B cell (primary cell): ENCODE data around the gene PGM2. TPM values are rescaled to one million over a fixed set of nuclear protein-coding genes. Genes with fewer than 3 reads are reported as not detected.

Experiments
- ATAC-seq: fragments of 200-7000 bp; cut with Tn5 transposase; one replicate; pipeline ENCODE4 v1.10.0; 2021; ENCODE audit warnings: low read depth, mild to moderate bottlenecking, moderate number of reproducible peaks, moderate library complexity
- CTCF ChIA-PET: fragments of 350-600 bp; sonication (Branson Sonifier 250); formaldehyde crosslinking; loops from one replicate; lab custom pipeline; 2021; ENCODE audit warnings: antibody characterized with exemption, inconsistent platforms; lab: Charles Lee
- POLR2A ChIA-PET: fragments of 350-600 bp; sonication (Branson Sonifier 250); formaldehyde crosslinking; loops from one replicate; lab custom pipeline; 2021; ENCODE audit warnings: antibody characterized with exemption; lab: Charles Lee
- DNase-seq: peaks from one replicate; pipeline ENCODE4 v3.0.0; 2013
- H2AFZ ChIP-seq: 2 replicates; pipeline ENCODE4 v1.6.1; 2012; ENCODE audit warnings: mild to moderate bottlenecking, low read depth, low read length; ENCODE audit not compliant: insufficient read depth, poor library complexity, severe bottlenecking
- H3K27ac ChIP-seq, 2 donors: 1 replicate in 1 of 2; 2 replicates in 1 of 2; pipeline ENCODE4 v1.5.1; 2012 to 2013; ENCODE audit warnings: low read length in 2 of 2, mild to moderate bottlenecking in 2 of 2, moderate library complexity in 1 of 2
- H3K27me3 ChIP-seq, 4 experiments: fragments of 200-600 bp in 1 of 4; sonication (generic) in 1 of 4; replicated peaks in 1 of 4; 1 replicate in 2 of 4; 2 replicates in 2 of 4; pipeline versions ENCODE4 v1.6.1 to v1.7.0; 2013 to 2016; ENCODE audit warnings: low read length in 3 of 4, mild to moderate bottlenecking in 2 of 4, mixed read lengths in 1 of 4, moderate library complexity in 1 of 4; ENCODE audit not compliant: insufficient read depth in 4 of 4, control insufficient read depth in 3 of 4; ENCODE audit errors: control extremely low read depth in 1 of 4
- H3K36me3 ChIP-seq, 2 experiments: replicated peaks in 1 of 2; 1 replicate in 1 of 2; 2 replicates in 1 of 2; pipeline versions ENCODE4 v1.6.1 to v1.7.1; 2013; ENCODE audit warnings: low read length in 1 of 2; ENCODE audit not compliant: insufficient read depth in 2 of 2, control insufficient read depth in 1 of 2; ENCODE audit errors: control extremely low read depth in 1 of 2, extremely low read depth in 1 of 2
- H3K4me1 ChIP-seq, 2 donors: fragments of 200-600 bp in 1 of 2; sonication (generic) in 1 of 2; 1 replicate in 1 of 2; 2 replicates in 1 of 2; pipeline versions ENCODE4 v1.5.1 to v1.6.1; 2013 to 2017; ENCODE audit warnings: low read length in 2 of 2; ENCODE audit not compliant: control insufficient read depth in 2 of 2, insufficient read depth in 2 of 2
- H3K4me2 ChIP-seq: replicated peaks from 2 replicates; pipeline ENCODE3; 2012; ENCODE audit warnings: mild to moderate bottlenecking, low read depth, low read length; ENCODE audit not compliant: poor library complexity, severe bottlenecking
- H3K4me3 ChIP-seq, 5 experiments: fragments of 200-600 bp in 1 of 5; sonication (generic) in 1 of 5; 1 replicate in 3 of 5; 2 replicates in 2 of 5; pipeline versions ENCODE4 v1.5.1 to v1.7.0; 2011 to 2016; ENCODE audit warnings: low read length in 4 of 5, mild to moderate bottlenecking in 4 of 5, low read depth in 2 of 5, control low read depth in 1 of 5, moderate library complexity in 1 of 5; ENCODE audit not compliant: insufficient read depth in 1 of 5; ENCODE audit errors: control extremely low read depth in 1 of 5, extremely low read depth in 1 of 5
- H3K79me2 ChIP-seq: fragments of 200-600 bp; sonication (generic); one replicate; pipeline ENCODE4 v1.6.0; 2016; ENCODE audit warnings: low read length; ENCODE audit not compliant: control insufficient read depth, insufficient read depth
- H3K9ac ChIP-seq: fragments of 200-600 bp; sonication (generic); 2 replicates; pipeline ENCODE4 v1.6.1; 2017; ENCODE audit warnings: mild to moderate bottlenecking, low read length, moderate library complexity
- H3K9me3 ChIP-seq, 3 donors: one replicate each; pipeline versions ENCODE4 v1.6.1 to v1.7.1; 2013; ENCODE audit warnings: low read length in 2 of 3; ENCODE audit not compliant: control insufficient read depth in 2 of 3, insufficient read depth in 1 of 3; ENCODE audit errors: control extremely low read depth in 1 of 3
- H4K20me1 ChIP-seq: 2 replicates; pipeline ENCODE4 v1.6.0; 2012; ENCODE audit warnings: mild to moderate bottlenecking, low read length; ENCODE audit not compliant: insufficient read depth, control insufficient read depth, poor library complexity, severe bottlenecking
- H3K27ac Mint-ChIP-seq: one replicate; pipeline ENCODE4 v1.8.0; 2021; ENCODE audit warnings: mixed read lengths
- H3K27me3 Mint-ChIP-seq: one replicate; pipeline ENCODE4 v1.8.0; 2021; ENCODE audit warnings: mixed read lengths
- H3K4me1 Mint-ChIP-seq: one replicate; pipeline ENCODE4 v1.8.0; 2021; ENCODE audit warnings: mixed read lengths
- H3K4me3 Mint-ChIP-seq: one replicate; pipeline ENCODE4 v1.8.0; 2021; ENCODE audit warnings: mixed read lengths
- H3K9me3 Mint-ChIP-seq: one replicate; pipeline ENCODE4 v1.8.0; 2022; ENCODE audit warnings: mixed read lengths; ENCODE audit not compliant: insufficient read depth
- EZH2 ChIP-seq: IDR thresholded peaks from 2 replicates; pipeline ENCODE4 v1.6.1; 2012; ENCODE audit warnings: borderline replicate concordance, low read depth, mild to moderate bottlenecking, moderate library complexity, low read length; ENCODE audit not compliant: insufficient read depth, poor library complexity, severe bottlenecking
- WGBS: methylation state at CpG from one replicate; pipeline ENCODE4 v1.1.5; 2013; ENCODE audit warnings: missing lambda C conversion rate; ENCODE audit not compliant: insufficient coverage; 5-methylcytosine and 5-hydroxymethylcytosine counted together
- intact Hi-C: fragments of 100-400 bp; cut with micrococcal nuclease; formaldehyde crosslinking; loops from one replicate; pipeline ENCODE4 v1.10.0; 2022
- polyA plus RNA-seq: library from polyadenylated mRNA; depleted of rRNA; stranded (reverse); fragments of >200 nt; gene quantifications from 2 replicates; pipeline ENCODE4 v1.2.3, GENCODE V29; 2012
- total RNA-seq, 2 donors: library from RNA; stranded (reverse); fragments of 120-200 nt in 1 of 2; gene quantifications; 1 replicate in 1 of 2; 2 replicates in 1 of 2; pipeline versions ENCODE4 v1.2.3 to v1.2.4, GENCODE V29; 2013 to 2022
- TF ChIP-seq, protein P1 (sequence below): fragments of 200-600 bp; IDR thresholded peaks from one replicate; pipeline ENCODE4 v1.8.0; 2022; ENCODE audit warnings: antibody characterized with exemption, mild to moderate bottlenecking

PGM2 gene
- total and polyA plus RNA-seq, 2 donors (not counting 1 experiment from before 2014, with no cell fraction given), result 5.3 to 20.9 TPM

DNA sequence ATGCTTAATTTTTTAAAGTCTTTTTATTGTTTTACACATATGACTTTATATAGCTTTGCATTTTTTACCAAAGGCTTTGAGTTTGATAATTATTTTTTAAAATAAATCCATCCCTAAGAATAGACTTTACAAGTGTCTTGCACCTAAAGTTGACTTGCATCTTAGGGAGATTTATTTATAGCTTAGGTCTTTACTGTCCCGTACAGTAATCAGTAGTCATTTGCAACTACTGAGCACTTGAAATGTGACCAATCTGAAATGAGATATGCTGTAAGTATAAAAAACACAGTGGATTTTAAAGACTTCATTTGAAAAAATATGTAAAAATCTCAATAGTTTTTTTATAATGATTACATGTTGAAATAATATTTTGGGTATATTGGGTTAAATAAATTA is 83.6 kb downstream of the PGM2 start:
- WGBS, result 100% methylated on average over 1 of the region's 1 CpG
- Histone ChIP-seq H3K4me3 (no peak overlapping the region), H2AFZ (no peak overlapping the region), H3K4me1 (no peaks in the 10 kb centered on the region), H3K79me2 (peaks cover 88% of the 10 kb centered on the region), H3K9ac (no peak overlapping the region), H3K9me3 (no peaks in the 10 kb centered on the region), H4K20me1 (peaks cover 82% of the 10 kb centered on the region), H3K4me2 (no peak overlapping the region), H3K27me3 (no peaks in the 10 kb centered on the region), H3K36me3 (peaks cover 0 to 4% of the 10 kb centered on the region in 2 experiments), H3K27ac (no peak overlapping the region)
- H3K4me1 Mint-ChIP-seq, result peaks cover 18% of the 10 kb centered on the region
- no peaks in the 10 kb centered on the region for H3K27me3 Mint-ChIP-seq
- intact Hi-C loops, result no loop called here
- no peak for TF ChIP-seq EZH2
- TF ChIP-seq, protein P1, sequence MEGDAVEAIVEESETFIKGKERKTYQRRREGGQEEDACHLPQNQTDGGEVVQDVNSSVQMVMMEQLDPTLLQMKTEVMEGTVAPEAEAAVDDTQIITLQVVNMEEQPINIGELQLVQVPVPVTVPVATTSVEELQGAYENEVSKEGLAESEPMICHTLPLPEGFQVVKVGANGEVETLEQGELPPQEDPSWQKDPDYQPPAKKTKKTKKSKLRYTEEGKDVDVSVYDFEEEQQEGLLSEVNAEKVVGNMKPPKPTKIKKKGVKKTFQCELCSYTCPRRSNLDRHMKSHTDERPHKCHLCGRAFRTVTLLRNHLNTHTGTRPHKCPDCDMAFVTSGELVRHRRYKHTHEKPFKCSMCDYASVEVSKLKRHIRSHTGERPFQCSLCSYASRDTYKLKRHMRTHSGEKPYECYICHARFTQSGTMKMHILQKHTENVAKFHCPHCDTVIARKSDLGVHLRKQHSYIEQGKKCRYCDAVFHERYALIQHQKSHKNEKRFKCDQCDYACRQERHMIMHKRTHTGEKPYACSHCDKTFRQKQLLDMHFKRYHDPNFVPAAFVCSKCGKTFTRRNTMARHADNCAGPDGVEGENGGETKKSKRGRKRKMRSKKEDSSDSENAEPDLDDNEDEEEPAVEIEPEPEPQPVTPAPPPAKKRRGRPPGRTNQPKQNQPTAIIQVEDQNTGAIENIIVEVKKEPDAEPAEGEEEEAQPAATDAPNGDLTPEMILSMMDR, result no peak
- no peak overlapping the region for H3K27ac Mint-ChIP-seq
- DNase-seq (no peak), ATAC-seq (no peak)
- CTCF ChIA-PET, result interaction anchor here (1.2 kb wide), 2 partner anchors 14 to 26 kb away, joined by 3 to 5 read pairs; no protein-coding TSS in a partner anchor
- H3K9me3 Mint-ChIP-seq, result no peaks in the 10 kb centered on the region
- no peak overlapping the region for H3K4me3 Mint-ChIP-seq
- POLR2A ChIA-PET, result no interaction called here

Other genes with a start within 250 kb of the PGM2 start
- gene RELL1, start 140.3 kb upstream of the PGM2 start, total RNA-seq, result 2.7 and 3.2 TPM in 2 replicates
- gene RELL1, start 140.3 kb upstream of the PGM2 start, polyA plus RNA-seq, result 0.64 and 1.4 TPM in 2 replicates
- gene TBC1D1, start 64.4 kb downstream of the PGM2 start, total RNA-seq, result 91.5 and 98.7 TPM in 2 replicates
- gene TBC1D1, start 64.4 kb downstream of the PGM2 start, polyA plus RNA-seq, result 88.2 and 115 TPM in 2 replicates
- gene PTTG2, start 133.7 kb downstream of the PGM2 start, total RNA-seq, result 2.8 and 3.4 TPM in 2 replicates
- gene PTTG2, start 133.7 kb downstream of the PGM2 start, polyA plus RNA-seq, result 1.9 and 3.2 TPM in 2 replicates